Fibroblast of skin of right biceps (primary cell): ENCODE data around the gene DPYSL3.
"Not testable (repeated sequence)": the region's sequence is repeated elsewhere in the genome, so short reads cannot be mapped to it uniquely, and the experiment has no call there.

Source experiments
- DNase-seq: peaks from one replicate; pipeline ENCODE4 v3.0.0-alpha.2; 2013

The DPYSL3 gene

GRCh38 chr5:147400126-147400809 is 109.6 kb downstream of the DPYSL3 start:
- DNase-seq: no peak

DNA sequence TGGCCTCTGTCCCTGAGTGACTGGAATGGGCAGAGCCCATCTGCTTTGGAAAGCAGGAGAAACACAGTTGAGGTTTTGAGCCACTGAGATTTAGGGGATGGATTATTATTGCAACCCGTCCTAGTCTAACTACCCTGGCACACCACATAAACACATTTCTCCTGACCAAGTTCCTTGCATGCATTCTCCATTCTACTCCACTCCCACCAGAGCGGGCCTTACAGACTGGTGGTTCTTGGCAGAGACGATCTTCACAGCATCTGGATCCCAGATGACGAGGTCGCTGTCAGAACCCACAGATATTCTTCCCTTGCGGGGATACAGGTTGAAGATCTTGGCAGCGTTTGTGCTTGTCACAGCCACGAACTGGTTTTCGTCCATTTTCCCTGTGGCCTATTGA is 111.0 kb downstream of the DPYSL3 start:
- peak; percentile 23 for DNase-seq

DNA sequence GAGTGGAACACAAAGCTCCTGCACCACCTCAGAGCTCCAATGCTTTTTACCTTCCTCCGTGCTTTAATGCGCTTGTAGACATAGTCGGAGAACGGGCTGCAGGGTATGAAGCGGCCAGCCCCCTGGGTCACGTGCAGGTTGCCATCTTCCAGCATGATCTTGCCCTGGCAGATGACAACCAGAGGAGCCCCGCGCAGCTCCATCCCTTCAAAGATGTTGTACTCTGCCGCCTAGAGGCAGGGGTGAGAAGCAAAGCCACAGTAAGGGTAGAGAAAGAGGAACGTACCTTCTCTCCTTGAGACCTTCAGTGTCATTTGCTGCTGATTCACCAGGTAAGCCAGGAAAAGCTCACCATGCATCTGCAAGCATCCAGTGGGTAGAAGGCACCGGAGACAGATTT is 112.3 kb downstream of the DPYSL3 start:
- DNase-seq: no peak

DNA sequence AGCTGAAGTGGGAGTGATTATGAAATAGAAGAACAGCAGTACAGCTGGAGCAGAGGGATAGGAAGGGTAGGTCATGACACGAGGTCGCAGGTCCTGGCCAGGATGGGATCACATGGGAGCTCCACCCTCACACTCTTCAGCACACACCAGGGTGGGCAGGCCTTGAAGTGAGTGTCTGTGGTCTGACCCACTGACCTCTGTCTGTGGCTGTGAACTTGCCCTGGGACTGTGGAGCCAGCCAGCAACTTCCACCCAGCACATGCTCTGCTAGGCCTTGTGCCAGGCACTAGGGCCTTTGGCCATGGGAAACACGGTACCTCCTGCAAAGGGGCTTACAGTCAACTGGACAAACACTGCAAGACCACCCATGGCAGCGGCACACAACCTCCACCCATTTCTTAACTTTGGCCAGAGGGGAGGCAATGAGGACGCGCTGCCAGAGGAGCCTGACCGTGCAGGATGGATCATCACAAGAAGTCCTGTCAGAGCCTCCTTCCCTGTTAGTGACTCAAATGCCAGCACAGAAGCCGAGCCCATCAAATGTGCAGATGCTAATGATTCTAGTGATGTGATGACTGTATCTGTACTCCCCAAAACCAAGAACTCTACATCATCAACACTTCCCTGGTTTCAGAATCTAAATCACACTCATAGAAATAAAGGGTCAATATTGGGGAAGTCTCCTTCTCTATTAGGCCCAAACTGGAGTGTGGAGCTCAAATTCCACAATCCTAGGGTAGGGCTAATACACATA is 113.6 kb downstream of the DPYSL3 start:
- no peak for DNase-seq

DNA sequence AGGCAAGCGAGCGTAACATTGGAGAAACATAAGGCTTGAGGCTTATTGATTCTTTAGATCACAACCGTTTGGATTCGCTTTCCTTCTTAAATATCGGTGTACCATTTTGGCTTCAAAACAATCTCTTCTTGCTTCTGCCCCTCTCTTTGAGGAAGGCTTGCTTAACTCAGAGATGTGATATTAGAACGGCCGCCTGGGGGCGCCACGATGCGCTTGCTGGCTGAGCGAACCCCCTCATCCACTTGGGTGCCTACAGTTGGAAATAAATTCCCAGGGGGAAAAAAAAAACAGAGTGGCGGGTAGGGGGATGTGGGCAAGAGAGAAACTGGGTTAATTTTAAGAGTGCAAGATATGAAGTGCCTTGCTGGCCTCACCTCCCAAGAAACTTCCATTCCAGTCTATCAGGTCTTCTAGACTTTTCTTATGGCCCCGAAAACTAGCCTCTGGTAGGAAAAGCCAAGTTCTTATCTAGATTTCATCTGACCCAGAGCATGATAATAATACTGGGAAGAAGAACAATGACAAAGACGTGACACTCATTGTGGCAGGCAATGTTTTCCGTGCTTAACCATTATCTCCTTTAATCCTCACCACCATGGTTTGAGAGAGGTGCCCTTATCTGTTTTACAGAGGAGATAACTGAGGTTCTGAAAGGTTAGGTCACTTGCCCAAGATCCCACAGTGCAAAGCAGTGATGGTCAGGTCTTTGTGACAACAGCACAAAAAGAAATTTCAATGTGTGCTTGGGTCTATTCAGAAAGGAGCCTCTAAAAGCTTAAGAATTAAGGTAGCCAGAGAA is 115.8 kb downstream of the DPYSL3 start:
- DNase-seq: no peak

DNA sequence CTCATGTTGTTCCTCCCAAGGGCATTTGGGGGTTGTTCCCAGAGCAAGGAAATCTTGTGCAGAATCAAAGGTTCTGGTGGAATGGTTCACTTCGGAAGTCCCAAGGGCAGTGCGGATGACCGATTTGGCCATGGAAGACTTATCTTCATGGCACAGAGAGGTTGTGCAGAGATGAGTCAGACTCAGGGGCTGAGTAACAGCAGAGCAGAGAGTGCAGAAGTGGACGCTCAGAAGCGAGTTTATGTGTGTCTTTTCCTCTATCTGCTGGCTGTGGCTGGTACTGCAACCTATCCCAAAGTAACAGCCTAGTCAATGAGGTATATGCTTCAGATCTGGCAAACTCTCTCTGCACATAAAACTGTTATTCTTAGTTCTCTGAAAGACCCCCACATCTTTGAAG is 118.1 kb downstream of the DPYSL3 start:
- DNase-seq: peak; percentile 76

DNA sequence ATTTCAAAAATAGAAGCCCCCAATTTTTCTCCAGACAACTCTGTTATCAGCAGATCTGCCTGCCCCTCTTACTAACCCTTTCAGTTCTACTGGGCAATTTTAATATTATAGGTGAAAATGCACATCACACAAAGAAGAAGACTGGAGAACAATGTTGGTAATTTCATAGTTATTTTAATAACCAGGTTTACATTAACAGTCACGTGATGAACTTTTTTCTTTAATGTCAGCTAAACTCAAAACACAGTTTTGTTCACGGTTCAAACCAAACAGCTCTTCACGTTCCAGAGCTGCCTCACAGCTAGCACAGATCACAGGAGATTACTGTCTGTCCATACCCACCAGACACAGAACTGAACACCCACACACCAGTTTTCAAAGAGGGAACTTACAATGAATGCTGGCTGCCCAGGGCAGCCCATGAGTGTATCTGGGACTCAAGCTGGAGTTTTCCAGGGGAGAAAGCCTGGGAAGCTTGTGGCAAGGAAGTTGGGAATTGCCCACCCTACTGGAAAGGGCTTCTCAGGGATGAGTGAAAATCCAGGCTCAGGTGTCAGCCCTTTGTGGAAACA is 119.1 kb downstream of the DPYSL3 start:
- DNase-seq: no peak

- no peak for DNase-seq
Measured at GRCh38 chr5:147388184-147389108, 121.4 kb downstream of the DPYSL3 start.

GRCh38 chr5:147387109-147387508 is 122.8 kb downstream of the DPYSL3 start:
- no peak for DNase-seq

- DNase-seq: no peak
Measured at GRCh38 chr5:147384346-147385193, 125.3 kb downstream of the DPYSL3 start.

DNA sequence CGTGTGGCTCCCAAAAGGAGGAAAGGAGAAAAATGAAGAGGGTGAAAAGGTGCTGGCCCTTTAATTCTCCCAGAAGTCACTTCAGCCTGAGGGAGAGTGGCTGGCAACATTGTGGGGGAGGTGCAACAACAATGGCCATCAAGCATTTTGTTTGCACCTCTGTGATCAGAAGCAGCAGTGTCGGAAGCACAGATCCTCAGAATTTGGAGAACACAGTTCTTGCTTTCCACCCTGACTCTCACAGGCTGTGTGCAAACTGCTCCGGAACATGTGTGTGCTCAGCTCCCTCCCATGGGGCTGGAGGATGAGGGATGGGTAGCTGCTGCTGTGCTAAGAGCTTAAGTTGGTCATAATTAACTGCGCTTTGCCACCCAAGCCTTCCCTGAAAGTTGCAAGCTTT is 127.1 kb downstream of the DPYSL3 start:
- DNase-seq: peak; percentile 15

DNA sequence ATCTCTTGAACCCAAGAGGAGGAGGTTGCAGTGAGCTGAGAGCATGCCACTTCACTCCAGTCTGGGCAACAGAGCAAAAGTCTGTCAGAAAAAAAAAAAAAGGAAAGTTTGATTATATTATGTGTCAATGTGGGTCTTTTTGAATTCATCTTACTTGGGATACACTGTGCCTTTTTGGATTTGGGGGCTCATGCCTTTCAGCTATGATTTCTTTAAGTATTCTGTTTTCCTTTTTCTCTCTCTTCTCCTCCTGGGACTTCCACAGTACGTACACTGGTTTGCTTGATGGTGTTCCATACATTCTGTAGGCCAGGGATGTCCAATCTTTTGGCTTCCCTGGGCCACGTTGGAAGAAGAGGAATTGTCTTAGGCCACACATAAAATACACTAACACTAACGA is 128.3 kb downstream of the DPYSL3 start:
- no peak for DNase-seq

DNA sequence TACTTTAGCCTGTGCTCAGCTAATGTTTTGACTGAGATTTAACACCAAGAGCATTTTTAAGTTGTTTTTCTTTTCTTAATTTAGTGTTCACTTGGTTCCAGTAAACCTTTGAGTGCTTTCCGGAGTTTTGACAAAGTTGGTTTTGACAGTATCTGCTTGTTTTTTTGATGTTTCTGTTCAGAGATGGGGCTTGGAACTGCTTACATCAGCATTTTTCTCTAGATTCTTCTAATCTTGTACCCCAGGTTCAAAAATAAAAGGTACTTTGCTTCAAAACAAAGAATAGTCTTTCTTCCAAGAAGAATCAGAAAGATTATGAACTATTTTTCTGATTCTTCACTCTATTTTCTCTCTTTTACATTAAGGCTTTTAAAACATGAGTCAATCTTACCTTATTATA is 132.2 kb downstream of the DPYSL3 start:
- no peak for DNase-seq

GRCh38 chr5:147375151-147375550 is 134.7 kb downstream of the DPYSL3 start:
- DNase-seq: no peak

- no peak for DNase-seq
Measured at GRCh38 chr5:147373328-147373727, 136.5 kb downstream of the DPYSL3 start.

DNA sequence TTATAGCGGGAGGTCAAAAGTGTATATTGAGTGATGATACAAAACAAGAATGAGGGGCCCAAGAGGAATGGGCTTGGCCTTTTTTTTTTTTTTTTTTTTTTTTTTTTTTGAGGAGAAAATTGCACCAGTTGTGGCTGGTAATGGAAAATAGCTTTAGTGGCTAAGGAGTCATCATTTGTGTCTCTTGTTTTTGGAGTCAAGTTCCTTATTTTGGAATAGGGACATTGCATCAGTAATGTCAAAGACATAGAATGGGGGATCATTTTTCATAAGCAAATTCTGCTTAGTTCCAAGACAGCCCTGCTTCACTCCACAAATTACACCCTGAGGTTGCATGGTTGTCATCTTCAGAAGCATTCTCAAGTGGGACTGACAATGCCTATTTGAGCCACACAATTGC is 137.7 kb downstream of the DPYSL3 start:
- DNase-seq: no peak

DNA sequence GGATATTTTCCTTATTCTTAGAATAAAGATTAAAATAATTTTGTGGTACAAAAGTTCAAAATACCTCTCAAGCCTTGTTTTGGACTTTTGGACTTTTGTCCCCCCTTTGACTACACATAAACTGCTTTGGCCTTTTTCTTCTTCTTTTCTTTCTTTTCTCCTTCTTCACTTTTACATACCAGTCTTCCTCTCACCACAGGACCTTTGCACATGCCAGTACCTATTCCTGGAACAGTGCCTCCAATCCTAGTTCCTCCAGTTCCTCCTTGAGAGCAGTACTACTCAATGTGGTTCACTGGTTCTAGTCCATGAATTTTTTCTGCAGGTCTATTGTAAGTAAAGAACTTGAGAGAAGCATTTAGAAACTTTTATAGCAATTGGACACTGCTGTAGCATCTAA is 138.6 kb downstream of the DPYSL3 start:
- no peak for DNase-seq

- no peak for DNase-seq
Measured at GRCh38 chr5:147369742-147370374, 140.0 kb downstream of the DPYSL3 start.

GRCh38 chr5:147367381-147367780 is 142.5 kb downstream of the DPYSL3 start:
- not testable (repeated sequence) for DNase-seq

DNA sequence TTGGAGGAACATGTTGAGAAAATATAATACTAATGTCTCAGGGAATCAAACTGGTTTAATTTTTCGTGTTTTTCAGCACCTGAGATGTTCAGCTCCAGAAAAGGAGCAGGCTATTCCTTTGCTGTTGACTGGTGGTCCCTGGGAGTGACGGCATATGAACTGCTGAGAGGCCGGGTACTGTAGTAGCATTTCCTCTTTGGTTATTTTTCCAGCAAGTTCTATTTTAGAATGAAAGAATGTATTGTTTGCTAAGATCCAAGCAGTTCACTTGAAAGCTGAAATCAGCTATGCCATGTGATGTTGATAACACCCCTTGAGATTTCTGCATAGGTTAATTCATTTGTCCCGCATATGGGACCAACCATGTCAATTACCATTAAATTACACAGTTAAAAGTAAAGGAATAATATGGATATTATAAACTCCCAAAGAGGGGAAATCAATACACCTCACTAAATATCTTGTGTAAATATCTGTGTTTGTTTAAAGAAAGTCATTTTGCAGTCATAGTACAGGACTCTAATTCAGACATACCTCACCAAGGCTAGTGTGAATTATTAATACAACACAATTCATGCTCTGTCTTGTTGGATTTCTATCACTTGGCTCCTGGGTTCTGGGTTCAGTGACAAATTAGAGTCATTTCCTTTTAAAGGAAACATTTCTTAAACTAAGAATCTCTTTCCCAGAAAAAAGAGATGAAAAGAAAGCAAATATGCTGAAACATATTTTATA is 148.3 kb downstream of the DPYSL3 start:
- no peak for DNase-seq
